OCI-LY1 (cell line): ENCODE measurements around the gene ZNF69.
"Not testable (repeated sequence)": the region's sequence is repeated elsewhere in the genome, so short reads cannot be mapped to it uniquely, and the experiment has no call there.

Source experiments
- H2AFZ ChIP-seq: fragments of 200-600 bp; sonication (generic), shearing (Covaris generic); 2 replicates; pipeline ENCODE4 v1.6.0; 2014; ENCODE audit warnings: antibody characterized with exemption, mild to moderate bottlenecking, low read length
- H3F3A ChIP-seq: fragments of 200-600 bp; sonication (generic), shearing (Covaris generic); 2 replicates; pipeline ENCODE4 v1.6.0; 2014; ENCODE audit warnings: mild to moderate bottlenecking, antibody characterized with exemption, low read length, moderate library complexity; ENCODE audit not compliant: insufficient read depth
- H3K27ac ChIP-seq: fragments of 200-600 bp; sonication (generic); 2 replicates; pipeline ENCODE4 v1.5.1; 2014; ENCODE audit warnings: low read length, mixed run types, mild to moderate bottlenecking, low read depth; ENCODE audit not compliant: poor library complexity, severe bottlenecking
- H3K27me3 ChIP-seq: fragments of 200-600 bp; sonication (generic); 2 replicates; pipeline ENCODE4 v1.6.0; 2014; ENCODE audit warnings: antibody characterized with exemption, mild to moderate bottlenecking, low read length, moderate library complexity; ENCODE audit not compliant: insufficient read depth
- H3K36me3 ChIP-seq: fragments of 200-600 bp; sonication (generic); 2 replicates; pipeline ENCODE4 v1.6.1; 2014; ENCODE audit warnings: mild to moderate bottlenecking, antibody characterized with exemption, low read length, moderate library complexity, mixed read lengths; ENCODE audit not compliant: insufficient read depth
- H3K4me1 ChIP-seq: fragments of 200-600 bp; sonication (generic); 2 replicates; pipeline ENCODE4 v1.5.1; 2014; ENCODE audit warnings: mild to moderate bottlenecking, low read length, moderate library complexity; ENCODE audit not compliant: insufficient read depth, severe bottlenecking
- H3K4me2 ChIP-seq: fragments of 200-600 bp; sonication (generic), shearing (Covaris generic); 2 replicates; pipeline ENCODE4 v1.6.1; 2014; ENCODE audit warnings: low read length
- H3K4me3 ChIP-seq: fragments of 200-600 bp; sonication (generic); 2 replicates; pipeline ENCODE4 v1.5.1; 2014; ENCODE audit warnings: low read length, low read depth, mild to moderate bottlenecking, mixed read lengths; ENCODE audit not compliant: poor library complexity, severe bottlenecking
- H3K79me2 ChIP-seq: fragments of 200-600 bp; shearing (Covaris generic); 2 replicates; pipeline ENCODE4 v1.6.1; 2016; ENCODE audit warnings: mixed run types, low read length, mixed read lengths; ENCODE audit not compliant: insufficient read depth
- H3K9ac ChIP-seq: fragments of 200-600 bp; sonication (generic), shearing (Covaris generic); 2 replicates; pipeline ENCODE4 v1.6.1; 2014; ENCODE audit warnings: mild to moderate bottlenecking, low read length, mixed read lengths
- H3K9me2 ChIP-seq: fragments of 200-600 bp; sonication (generic), shearing (Covaris generic); 2 replicates; pipeline ENCODE4 v1.6.1; 2014; ENCODE audit warnings: low read depth, mild to moderate bottlenecking, low read length, mixed read lengths
- H3K9me3 ChIP-seq: fragments of 200-600 bp; shearing (Covaris generic); 2 replicates; pipeline ENCODE4 v1.6.1; 2014; ENCODE audit warnings: low read length, mixed read lengths
- H4K20me1 ChIP-seq: fragments of 200-600 bp; sonication (generic), shearing (Covaris generic); 2 replicates; pipeline ENCODE4 v1.6.0; 2016; ENCODE audit warnings: mild to moderate bottlenecking, low read length; ENCODE audit not compliant: insufficient read depth
- CTCF ChIP-seq: fragments of 200-600 bp; sonication (generic), shearing (Covaris generic); IDR thresholded peaks from 2 replicates; pipeline ENCODE4 v1.5.1; 2017; ENCODE audit warnings: mild to moderate bottlenecking, antibody characterized with exemption, low read length, moderate library complexity, mixed read lengths
- EZH2 ChIP-seq: fragments of 200-600 bp; sonication (generic), shearing (Covaris generic); IDR thresholded peaks from 2 replicates; pipeline ENCODE4 v1.8.0; 2017; ENCODE audit warnings: borderline replicate concordance, mixed run types, mild to moderate bottlenecking, antibody characterized with exemption, low read length, moderate library complexity, mixed read lengths

The ZNF69 gene

GRCh38 chr19:11873762-11874161, 13.8 kb upstream of the ZNF69 start:
- H3K9me2 ChIP-seq = no peaks in the 10 kb centered on the region
- H3K27me3 ChIP-seq = no peaks in the 10 kb centered on the region
- H3K36me3 ChIP-seq = peaks cover 13% of the 10 kb centered on the region
- TF ChIP-seq EZH2 = no peak
- no peak overlapping the region for H3K4me2 ChIP-seq
- no peaks in the 10 kb centered on the region for H4K20me1 ChIP-seq
- no peaks in the 10 kb centered on the region for H3K4me1 ChIP-seq
- no peak overlapping the region for H3K27ac ChIP-seq
- no peak overlapping the region for H3K4me3 ChIP-seq
- no peak overlapping the region for H3K9ac ChIP-seq
- H3F3A ChIP-seq = no peaks in the 10 kb centered on the region
- no peak overlapping the region for H2AFZ ChIP-seq
- no peaks in the 10 kb centered on the region for H3K79me2 ChIP-seq
- H3K9me3 ChIP-seq = peaks cover 17% of the 10 kb centered on the region

DNA sequence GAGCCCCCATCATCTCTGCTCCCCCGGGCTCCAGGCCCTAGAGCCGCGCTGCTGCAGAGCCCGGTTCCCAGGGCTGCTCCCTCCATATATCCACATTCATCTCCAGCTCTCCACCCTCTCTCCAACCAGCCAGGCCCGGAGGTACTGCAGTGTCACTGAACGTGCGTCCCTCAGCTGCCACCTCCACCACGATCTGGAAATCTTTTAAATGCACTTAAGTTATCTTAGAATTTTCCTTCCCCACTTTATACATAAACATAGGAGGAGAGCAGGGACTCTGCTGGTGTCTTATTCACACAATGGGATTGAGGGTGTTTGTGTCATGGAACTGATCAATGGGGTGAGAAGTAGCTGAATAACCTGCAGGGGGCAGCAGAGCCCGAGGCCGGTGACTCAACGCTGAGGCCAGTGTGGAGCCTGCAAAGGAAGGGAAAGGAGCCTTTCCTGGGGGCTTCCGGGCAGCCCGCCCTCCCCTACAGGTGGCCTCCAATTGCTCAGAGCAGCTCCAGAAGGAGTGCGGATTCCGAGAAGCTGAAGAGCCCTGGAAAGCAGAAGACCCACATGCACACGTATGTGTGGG, 7.8 kb upstream of the ZNF69 start:
- H3K36me3 ChIP-seq, H3K9me3 ChIP-seq, H3F3A ChIP-seq, H3K4me3 ChIP-seq, H3K9ac ChIP-seq, H3K27ac ChIP-seq, H4K20me1 ChIP-seq, H3K4me2 ChIP-seq, H3K27me3 ChIP-seq, H3K79me2 ChIP-seq, H3K9me2 ChIP-seq, H2AFZ ChIP-seq, H3K4me1 ChIP-seq: not testable (repeated sequence)
- peak; percentile 42 for TF ChIP-seq CTCF

DNA sequence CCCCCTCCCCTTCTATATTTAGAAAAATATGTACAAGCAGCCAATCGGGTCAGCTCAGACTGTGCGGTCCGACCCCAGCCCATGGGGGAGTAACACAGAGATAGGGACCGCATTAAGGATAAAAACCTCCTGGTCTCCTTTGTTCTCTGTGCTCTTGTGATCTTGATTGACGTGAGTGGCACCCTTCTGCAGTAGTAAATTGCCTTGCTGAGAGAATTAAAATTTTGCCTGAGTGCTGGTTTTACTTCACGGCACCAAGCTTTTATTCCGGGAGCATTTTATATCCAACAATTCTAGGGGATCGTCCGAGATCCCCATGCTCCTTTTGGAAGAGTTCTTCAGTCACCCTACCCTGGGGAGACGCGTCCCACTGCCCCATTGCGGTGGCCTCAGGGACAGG, 7.0 kb upstream of the ZNF69 start:
- Histone ChIP-seq H3K9me2 (no peaks in the 10 kb centered on the region), H2AFZ (no peak overlapping the region), H3F3A (no peaks in the 10 kb centered on the region), H3K27ac (no peak overlapping the region), H3K27me3 (no peaks in the 10 kb centered on the region), H3K9ac (no peak overlapping the region), H3K79me2 (no peaks in the 10 kb centered on the region), H3K4me1 (no peaks in the 10 kb centered on the region), H3K4me3 (no peak overlapping the region), H3K9me3 (no peaks in the 10 kb centered on the region), H3K36me3 (no peaks in the 10 kb centered on the region), H3K4me2 (no peak overlapping the region), H4K20me1 (no peaks in the 10 kb centered on the region)
- no peak for TF ChIP-seq EZH2
- TF ChIP-seq CTCF = no peak

GRCh38 chr19:11881151-11881800, 6.3 kb upstream of the ZNF69 start:
- TF ChIP-seq EZH2 = no peak
- TF ChIP-seq CTCF = peak; percentile 77
- no peaks in the 10 kb centered on the region for H3F3A ChIP-seq
- H3K4me2 ChIP-seq = no peak overlapping the region
- no peak overlapping the region for H3K27ac ChIP-seq
- no peaks in the 10 kb centered on the region for H3K79me2 ChIP-seq
- no peak overlapping the region for H2AFZ ChIP-seq
- H3K9me2 ChIP-seq = no peaks in the 10 kb centered on the region
- H4K20me1 ChIP-seq = no peaks in the 10 kb centered on the region
- no peak overlapping the region for H3K9ac ChIP-seq
- H3K9me3 ChIP-seq = no peaks in the 10 kb centered on the region
- H3K27me3 ChIP-seq = no peaks in the 10 kb centered on the region
- H3K36me3 ChIP-seq = no peaks in the 10 kb centered on the region
- no peaks in the 10 kb centered on the region for H3K4me1 ChIP-seq
- H3K4me3 ChIP-seq = no peak overlapping the region
